NCI-H1092 (cell line): ENCODE results near the gene ACKR3.

Experiments used
- DNase-seq: peaks from one replicate; lab custom pipeline; 2025; lab: John Stamatoyannopoulos, UW

The ACKR3 gene

DNA sequence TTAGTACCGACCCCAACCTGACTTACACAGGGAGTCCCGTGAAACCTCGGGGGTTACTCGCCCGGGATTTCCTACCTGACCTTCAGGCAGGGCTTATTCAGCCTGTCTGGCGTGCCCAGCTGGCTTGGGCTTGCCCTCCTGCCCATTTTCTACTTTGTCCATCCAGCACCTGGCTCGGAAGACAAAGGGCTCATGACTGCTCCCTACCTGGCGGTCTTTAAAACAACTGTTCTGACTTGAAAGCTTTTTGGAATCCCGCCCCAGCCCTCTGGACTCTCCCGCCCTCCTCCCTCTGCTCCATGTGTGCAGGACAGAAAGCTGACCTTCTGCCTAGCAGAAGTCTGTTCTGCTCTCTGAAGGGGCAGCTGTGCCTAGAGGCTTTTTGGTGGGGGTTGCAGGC, 43.1 kb downstream of the ACKR3 start:
- DNase-seq, result no peak

- no peak for DNase-seq
These were observed 44.0 kb downstream of the ACKR3 start for GRCh38 chr2:236613612-236614011.

GRCh38 chr2:236614551-236614950, 44.9 kb downstream of the ACKR3 start:
- no peak for DNase-seq

- DNase-seq, result no peak
These were observed 46.4 kb downstream of the ACKR3 start for GRCh38 chr2:236616031-236616430.

- no peak for DNase-seq
These were observed 47.0 kb downstream of the ACKR3 start for GRCh38 chr2:236616624-236617023.

DNA sequence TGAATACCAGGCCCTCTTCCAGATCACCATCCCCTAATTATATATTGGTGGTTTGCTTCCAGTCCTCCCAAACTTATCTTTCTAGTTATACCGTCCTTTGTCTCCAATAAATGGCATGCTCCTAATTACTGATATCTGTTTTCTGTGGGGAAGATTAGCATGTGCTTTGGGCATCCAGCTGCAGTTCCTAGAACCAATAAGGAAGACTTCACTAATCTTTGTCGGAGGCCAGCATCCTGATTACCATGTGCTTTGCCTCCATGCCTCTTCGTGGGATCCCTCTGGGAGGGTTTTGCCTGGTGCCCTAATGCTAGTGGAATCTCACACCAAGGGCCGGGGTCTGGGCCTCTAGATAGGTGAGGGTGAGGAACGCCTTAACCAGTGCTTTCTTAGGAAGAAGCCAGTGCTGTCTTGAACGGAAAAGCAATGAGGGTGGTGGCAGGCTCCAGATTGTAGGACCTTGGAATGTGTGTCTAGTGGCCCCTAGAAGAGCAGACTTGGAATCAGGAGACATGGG, 47.7 kb downstream of the ACKR3 start:
- no peak for DNase-seq

GRCh38 chr2:236617796-236618195, 48.2 kb downstream of the ACKR3 start:
- no peak for DNase-seq

DNA sequence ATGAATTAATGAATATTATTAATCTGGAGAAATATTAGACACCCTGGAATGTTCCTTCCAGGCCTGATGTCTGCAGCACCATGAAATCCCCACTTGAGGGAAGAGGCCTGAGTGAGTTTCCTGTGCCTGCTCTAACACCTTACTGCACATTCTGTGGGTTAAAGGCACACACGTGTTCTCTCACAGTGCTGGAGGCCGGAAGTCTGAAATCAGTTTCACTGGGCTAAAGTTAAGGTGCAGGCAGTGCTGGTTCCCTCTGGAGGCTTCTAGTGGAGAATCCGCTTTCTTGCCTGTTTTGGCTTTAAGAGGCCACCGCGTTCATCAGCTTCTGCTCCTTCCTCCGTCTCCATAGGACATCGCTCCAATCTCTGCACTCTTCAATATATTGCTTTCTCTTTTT, 48.7 kb downstream of the ACKR3 start:
- no peak for DNase-seq

- no peak for DNase-seq
These were observed 50.4 kb downstream of the ACKR3 start for GRCh38 chr2:236619910-236620612.

GRCh38 chr2:236621786-236622185, 52.2 kb downstream of the ACKR3 start:
- no peak for DNase-seq

- no peak for DNase-seq
These were observed 52.6 kb downstream of the ACKR3 start for GRCh38 chr2:236622201-236622600.

- no peak for DNase-seq
These were observed 53.0 kb downstream of the ACKR3 start for GRCh38 chr2:236622660-236623059.

DNA sequence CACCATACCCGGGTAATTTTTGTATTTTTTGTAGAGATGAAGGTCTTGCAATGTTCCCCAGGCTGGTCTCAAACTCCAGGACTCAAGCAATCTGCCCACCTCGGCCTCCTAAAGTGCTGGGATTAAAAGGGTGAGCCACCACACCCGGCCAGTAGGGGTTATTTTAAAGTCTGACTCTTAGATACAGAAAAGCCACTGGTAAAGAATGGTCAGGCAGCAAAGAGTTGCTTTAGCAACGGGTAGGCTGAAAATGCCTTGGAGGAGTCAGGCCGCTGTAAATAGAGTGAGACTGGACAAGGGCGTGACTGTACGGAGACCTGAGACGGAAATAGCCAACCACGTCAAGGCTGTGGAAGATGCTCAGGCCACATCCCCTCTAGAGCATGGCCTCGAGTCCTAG, 54.2 kb downstream of the ACKR3 start:
- no peak for DNase-seq

DNA sequence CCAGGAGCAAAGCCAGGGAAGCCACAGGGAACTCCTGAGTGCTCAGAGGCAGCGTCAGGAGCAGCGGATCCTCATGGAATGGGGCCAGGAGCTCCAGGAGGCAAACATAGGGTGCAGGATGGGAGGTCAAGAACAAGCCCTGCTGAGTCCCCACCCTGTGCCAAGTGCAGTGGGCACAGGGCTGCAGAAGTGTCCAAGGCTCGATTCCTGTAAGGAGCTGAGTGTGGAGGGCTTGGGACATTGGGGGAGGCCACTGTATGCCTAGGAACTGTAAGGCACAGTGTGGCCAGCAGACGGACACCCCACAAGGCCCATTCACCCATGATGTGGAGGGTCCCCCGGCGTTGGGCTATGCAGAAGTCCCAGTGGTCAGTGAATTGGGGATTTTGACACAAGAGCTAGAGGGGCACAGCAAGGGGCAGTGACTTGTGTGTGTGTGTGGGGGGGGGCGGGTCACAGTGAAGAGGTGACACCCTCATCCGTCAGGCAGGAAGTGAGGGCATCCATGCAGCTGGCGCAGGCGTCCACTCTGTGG, 55.6 kb downstream of the ACKR3 start:
- no peak for DNase-seq

- no peak for DNase-seq
These were observed 56.9 kb downstream of the ACKR3 start for GRCh38 chr2:236626391-236627150.

GRCh38 chr2:236627193-236627592, 57.6 kb downstream of the ACKR3 start:
- DNase-seq, result no peak

DNA sequence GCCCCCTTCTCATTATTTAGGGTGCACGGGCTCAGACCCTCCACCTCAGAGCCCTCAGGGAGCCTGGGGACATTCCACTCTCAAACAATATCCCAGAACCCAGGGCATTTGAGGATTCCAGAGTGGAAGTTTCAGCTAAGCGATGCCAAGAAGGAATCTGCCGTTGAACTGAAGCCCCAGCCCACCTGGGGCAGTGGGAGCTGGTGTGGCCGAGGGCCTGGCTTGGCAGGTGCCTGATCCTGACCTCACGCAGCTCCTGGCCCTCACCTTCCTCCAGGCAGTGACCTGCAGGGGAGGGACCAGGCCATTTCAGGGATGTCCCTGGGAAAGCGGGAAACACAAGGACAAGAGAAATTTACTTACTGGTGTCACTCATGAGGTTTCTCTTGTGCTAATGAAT, 58.2 kb downstream of the ACKR3 start:
- DNase-seq, result no peak

DNA sequence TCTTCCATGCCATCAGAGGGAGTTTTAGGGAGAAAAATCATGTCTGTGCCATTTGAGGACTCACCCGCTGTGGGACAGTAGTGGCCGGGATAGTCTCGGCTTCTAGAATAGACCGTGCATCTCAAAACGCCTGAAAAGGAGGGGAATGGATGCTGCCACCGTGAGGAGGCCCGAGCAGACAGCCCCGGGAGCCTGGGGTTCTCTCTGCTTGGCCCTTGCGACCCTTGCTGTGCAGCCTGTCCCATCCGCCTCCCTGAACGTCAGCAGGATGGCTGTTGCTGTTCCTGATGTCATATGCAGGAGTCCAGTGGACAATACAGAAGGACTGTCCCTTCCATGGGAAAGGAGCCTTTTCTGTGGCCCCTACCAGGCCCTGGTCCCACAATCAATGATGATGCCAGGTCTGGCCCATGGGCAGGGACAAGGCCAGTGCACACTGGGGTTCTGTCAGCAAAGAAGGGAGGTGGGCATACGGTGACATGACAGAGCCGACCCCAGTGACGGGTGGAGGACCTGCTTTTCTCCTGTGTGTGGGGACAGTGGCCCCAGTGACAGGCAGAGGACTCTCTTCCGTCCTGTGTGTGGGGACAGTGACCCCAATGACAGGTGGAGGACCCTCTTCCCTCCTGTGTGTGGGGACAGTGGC, 58.8 kb downstream of the ACKR3 start:
- DNase-seq, result no peak

- DNase-seq, result no peak
These were observed 59.5 kb downstream of the ACKR3 start for GRCh38 chr2:236628981-236629605.

GRCh38 chr2:236629961-236630872, 60.6 kb downstream of the ACKR3 start:
- no peak for DNase-seq

GRCh38 chr2:236631281-236631855, 61.7 kb downstream of the ACKR3 start:
- no peak for DNase-seq
